Uterus (tissue), 2 donors: ENCODE measurements around the gene ZSCAN12.

Experiments used
- POLR2A ChIP-seq, 2 donors: fragments of 450-650 bp; IDR thresholded peaks; one replicate each; pipeline ENCODE4 v1.6.1; 2016; ENCODE audit warnings: antibody characterized with exemption in 2 of 2, mild to moderate bottlenecking in 1 of 2, moderate library complexity in 1 of 2
- TF ChIP-seq, protein P1 (sequence below), 4 experiments: fragments of 200-600 bp in 2 of 4; fragments of 450-650 bp in 2 of 4; sonication (generic) in 2 of 4; IDR thresholded peaks; one replicate each; pipeline ENCODE4 v1.5.1; 2016 to 2019; ENCODE audit warnings: antibody characterized with exemption in 4 of 4, mild to moderate bottlenecking in 2 of 4, moderate library complexity in 1 of 4

DNA sequence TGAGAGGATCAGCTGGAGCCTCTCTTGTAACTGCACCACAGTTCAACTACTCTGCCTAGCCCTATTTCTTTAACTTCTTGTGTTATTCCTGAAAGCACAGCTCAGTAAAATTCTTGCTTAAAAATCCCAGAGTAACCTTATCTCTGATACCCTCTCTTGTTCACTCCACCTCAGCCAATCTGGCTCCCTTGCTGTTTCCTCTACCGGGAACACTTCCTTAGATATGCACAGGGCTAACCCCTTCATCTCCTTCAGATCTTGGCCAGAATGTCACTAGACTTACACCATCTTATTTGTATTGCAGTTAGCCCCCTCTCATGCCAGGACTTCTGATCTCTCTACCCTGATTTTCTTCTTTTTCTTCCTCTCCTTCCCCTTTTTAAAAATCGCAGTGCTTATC is 52.4 kb downstream of the ZSCAN12 start:
- TF ChIP-seq, protein P1, sequence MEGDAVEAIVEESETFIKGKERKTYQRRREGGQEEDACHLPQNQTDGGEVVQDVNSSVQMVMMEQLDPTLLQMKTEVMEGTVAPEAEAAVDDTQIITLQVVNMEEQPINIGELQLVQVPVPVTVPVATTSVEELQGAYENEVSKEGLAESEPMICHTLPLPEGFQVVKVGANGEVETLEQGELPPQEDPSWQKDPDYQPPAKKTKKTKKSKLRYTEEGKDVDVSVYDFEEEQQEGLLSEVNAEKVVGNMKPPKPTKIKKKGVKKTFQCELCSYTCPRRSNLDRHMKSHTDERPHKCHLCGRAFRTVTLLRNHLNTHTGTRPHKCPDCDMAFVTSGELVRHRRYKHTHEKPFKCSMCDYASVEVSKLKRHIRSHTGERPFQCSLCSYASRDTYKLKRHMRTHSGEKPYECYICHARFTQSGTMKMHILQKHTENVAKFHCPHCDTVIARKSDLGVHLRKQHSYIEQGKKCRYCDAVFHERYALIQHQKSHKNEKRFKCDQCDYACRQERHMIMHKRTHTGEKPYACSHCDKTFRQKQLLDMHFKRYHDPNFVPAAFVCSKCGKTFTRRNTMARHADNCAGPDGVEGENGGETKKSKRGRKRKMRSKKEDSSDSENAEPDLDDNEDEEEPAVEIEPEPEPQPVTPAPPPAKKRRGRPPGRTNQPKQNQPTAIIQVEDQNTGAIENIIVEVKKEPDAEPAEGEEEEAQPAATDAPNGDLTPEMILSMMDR (IDR thresholded peaks at IDR 0.05), result no peak
- no peak for TF ChIP-seq POLR2A (IDR thresholded peaks at IDR 0.05)
